SU-DHL-6 (cell line): ENCODE measurements around the gene MTHFD2.

Source experiments
- H2AFZ ChIP-seq: fragments of 200-600 bp; sonication (generic); 2 replicates; pipeline ENCODE4 v1.6.1; 2014; ENCODE audit warnings: low read depth, mild to moderate bottlenecking, moderate library complexity, mixed read lengths, antibody characterized with exemption, low read length; ENCODE audit not compliant: severe bottlenecking
- H3F3A ChIP-seq: fragments of 200-600 bp; shearing (Covaris generic); 2 replicates; pipeline ENCODE4 v1.6.0; 2016; ENCODE audit warnings: antibody characterized with exemption, mild to moderate bottlenecking; ENCODE audit not compliant: insufficient read depth
- H3K27ac ChIP-seq: fragments of 200-600 bp; sonication (generic); 2 replicates; pipeline ENCODE4 v1.5.1; 2016; ENCODE audit warnings: low read depth, mild to moderate bottlenecking, low read length, moderate library complexity, mixed read lengths
- H3K27me3 ChIP-seq: fragments of 200-600 bp; sonication (generic), shearing (Covaris generic); 2 replicates; pipeline ENCODE4 v1.6.0; 2014; ENCODE audit warnings: mild to moderate bottlenecking, low read length
- H3K36me3 ChIP-seq: fragments of 200-600 bp; sonication (generic); 2 replicates; pipeline ENCODE4 v1.6.1; 2014; ENCODE audit warnings: mild to moderate bottlenecking, low read length, mixed read lengths
- H3K4me2 ChIP-seq: fragments of 300-600, 200-600 bp; shearing (Covaris generic), sonication (generic); 2 replicates; pipeline ENCODE4 v1.6.0; 2014; ENCODE audit warnings: low read length, low read depth, mild to moderate bottlenecking; ENCODE audit not compliant: poor library complexity, severe bottlenecking
- H3K4me3 ChIP-seq: fragments of 200-600 bp; sonication (generic); 2 replicates; pipeline ENCODE4 v1.5.1; 2014; ENCODE audit warnings: antibody characterized with exemption, low read length, mild to moderate bottlenecking, mixed read lengths; ENCODE audit not compliant: insufficient read depth, poor library complexity, severe bottlenecking
- H3K79me2 ChIP-seq: fragments of 200-600 bp; sonication (generic); 2 replicates; pipeline ENCODE4 v1.6.1; 2014; ENCODE audit warnings: mild to moderate bottlenecking, low read length, moderate library complexity; ENCODE audit not compliant: insufficient read depth
- H3K9ac ChIP-seq: fragments of 200-600 bp; sonication (generic); 2 replicates; pipeline ENCODE4 v1.7.0; 2014; ENCODE audit warnings: mild to moderate bottlenecking, low read length
- H3K9me2 ChIP-seq: fragments of 200-600 bp; sonication (generic); replicated peaks from 2 replicates; pipeline ENCODE4 v1.6.1; 2014; ENCODE audit warnings: low read length; ENCODE audit not compliant: insufficient read depth
- H3K9me3 ChIP-seq: fragments of 200-600 bp; sonication (generic); 2 replicates; pipeline ENCODE4 v1.6.1; 2014; ENCODE audit warnings: low read length, mixed read lengths; ENCODE audit not compliant: insufficient read depth
- H4K20me1 ChIP-seq: fragments of 200-600 bp; sonication (generic); 2 replicates; pipeline ENCODE4 v1.6.1; 2014; ENCODE audit warnings: low read depth, mild to moderate bottlenecking, antibody characterized with exemption, low read length, moderate library complexity, mixed read lengths
- EZH2phosphoT487 ChIP-seq: fragments of 200-600 bp; sonication (generic), shearing (Covaris generic); conservative IDR thresholded peaks from 2 replicates; pipeline ENCODE4 v1.6.1; 2018; ENCODE audit warnings: mild to moderate bottlenecking, antibody characterized with exemption, low read length, moderate library complexity, mixed read lengths
- TF ChIP-seq, protein P1 (sequence below): fragments of 200-600 bp; sonication (generic); IDR thresholded peaks from one replicate; pipeline ENCODE4 v1.5.1; 2017; ENCODE audit warnings: antibody characterized with exemption, mild to moderate bottlenecking, low read length, moderate library complexity; ENCODE audit not compliant: insufficient read depth, poor library complexity, severe bottlenecking

The MTHFD2 gene

DNA sequence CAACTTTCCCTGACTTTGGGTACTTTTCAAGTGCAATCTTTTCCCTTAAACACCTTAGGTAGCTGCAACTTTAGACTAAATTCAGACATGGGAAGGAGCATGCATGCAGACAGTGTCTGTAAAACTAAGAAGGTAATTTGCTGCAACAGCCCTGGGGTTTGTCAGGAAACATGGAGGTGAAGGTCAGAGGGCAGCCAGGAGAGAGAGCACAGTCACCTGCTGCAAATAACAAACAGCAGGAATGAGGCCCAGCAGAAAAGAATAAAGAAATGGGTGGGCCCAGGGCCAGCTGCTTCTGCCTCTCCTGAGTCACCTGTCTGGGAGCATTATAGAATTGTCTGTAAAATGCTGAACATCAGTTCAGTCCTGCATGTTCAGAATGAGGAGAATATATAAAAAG, 35.2 kb downstream of the MTHFD2 start:
- TF ChIP-seq EZH2phosphoT487: no peak
- TF ChIP-seq, protein P1, sequence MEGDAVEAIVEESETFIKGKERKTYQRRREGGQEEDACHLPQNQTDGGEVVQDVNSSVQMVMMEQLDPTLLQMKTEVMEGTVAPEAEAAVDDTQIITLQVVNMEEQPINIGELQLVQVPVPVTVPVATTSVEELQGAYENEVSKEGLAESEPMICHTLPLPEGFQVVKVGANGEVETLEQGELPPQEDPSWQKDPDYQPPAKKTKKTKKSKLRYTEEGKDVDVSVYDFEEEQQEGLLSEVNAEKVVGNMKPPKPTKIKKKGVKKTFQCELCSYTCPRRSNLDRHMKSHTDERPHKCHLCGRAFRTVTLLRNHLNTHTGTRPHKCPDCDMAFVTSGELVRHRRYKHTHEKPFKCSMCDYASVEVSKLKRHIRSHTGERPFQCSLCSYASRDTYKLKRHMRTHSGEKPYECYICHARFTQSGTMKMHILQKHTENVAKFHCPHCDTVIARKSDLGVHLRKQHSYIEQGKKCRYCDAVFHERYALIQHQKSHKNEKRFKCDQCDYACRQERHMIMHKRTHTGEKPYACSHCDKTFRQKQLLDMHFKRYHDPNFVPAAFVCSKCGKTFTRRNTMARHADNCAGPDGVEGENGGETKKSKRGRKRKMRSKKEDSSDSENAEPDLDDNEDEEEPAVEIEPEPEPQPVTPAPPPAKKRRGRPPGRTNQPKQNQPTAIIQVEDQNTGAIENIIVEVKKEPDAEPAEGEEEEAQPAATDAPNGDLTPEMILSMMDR: no peak
- no peak overlapping the region for H3K27ac ChIP-seq
- H3K4me3 ChIP-seq: no peak overlapping the region
- H3K9me3 ChIP-seq: no peaks in the 10 kb centered on the region
- H3F3A ChIP-seq: no peaks in the 10 kb centered on the region
- H3K9ac ChIP-seq: no peak overlapping the region
- no peaks in the 10 kb centered on the region for H4K20me1 ChIP-seq
- no peak overlapping the region for H3K4me2 ChIP-seq
- H3K36me3 ChIP-seq: no peaks in the 10 kb centered on the region
- H2AFZ ChIP-seq: no peak overlapping the region
- no peaks in the 10 kb centered on the region for H3K79me2 ChIP-seq
- no peaks in the 10 kb centered on the region for H3K27me3 ChIP-seq
- no peaks in the 10 kb centered on the region for H3K9me2 ChIP-seq

DNA sequence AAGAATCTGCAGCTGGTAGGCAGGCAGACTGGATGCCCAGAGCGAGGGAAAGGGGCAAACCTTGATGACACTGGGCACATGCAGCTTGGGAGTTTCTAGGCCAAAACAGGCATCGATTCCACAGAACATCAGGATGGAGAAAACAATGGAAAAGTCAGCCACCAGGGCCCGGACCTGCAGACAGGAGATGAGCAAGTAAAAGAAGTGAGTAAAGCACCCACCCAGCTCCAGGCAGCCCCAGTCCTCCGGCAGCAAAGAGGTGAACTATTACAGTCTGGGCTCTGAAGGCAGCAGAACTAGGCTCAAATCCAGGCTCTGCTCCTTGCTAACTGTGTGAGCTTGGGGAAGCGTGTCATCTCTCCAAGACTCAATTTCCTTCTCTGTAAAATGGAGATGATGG, 36.6 kb downstream of the MTHFD2 start:
- H3K36me3 ChIP-seq: no peaks in the 10 kb centered on the region
- H3K9me2 ChIP-seq: no peaks in the 10 kb centered on the region
- H3K4me3 ChIP-seq: no peak overlapping the region
- H3F3A ChIP-seq: no peaks in the 10 kb centered on the region
- no peaks in the 10 kb centered on the region for H3K79me2 ChIP-seq
- no peak overlapping the region for H3K27ac ChIP-seq
- no peaks in the 10 kb centered on the region for H3K27me3 ChIP-seq
- no peak overlapping the region for H3K9ac ChIP-seq
- no peak overlapping the region for H2AFZ ChIP-seq
- no peaks in the 10 kb centered on the region for H3K9me3 ChIP-seq
- no peak for TF ChIP-seq EZH2phosphoT487
- TF ChIP-seq, protein P1: no peak
- H4K20me1 ChIP-seq: no peaks in the 10 kb centered on the region
- H3K4me2 ChIP-seq: no peak overlapping the region

DNA sequence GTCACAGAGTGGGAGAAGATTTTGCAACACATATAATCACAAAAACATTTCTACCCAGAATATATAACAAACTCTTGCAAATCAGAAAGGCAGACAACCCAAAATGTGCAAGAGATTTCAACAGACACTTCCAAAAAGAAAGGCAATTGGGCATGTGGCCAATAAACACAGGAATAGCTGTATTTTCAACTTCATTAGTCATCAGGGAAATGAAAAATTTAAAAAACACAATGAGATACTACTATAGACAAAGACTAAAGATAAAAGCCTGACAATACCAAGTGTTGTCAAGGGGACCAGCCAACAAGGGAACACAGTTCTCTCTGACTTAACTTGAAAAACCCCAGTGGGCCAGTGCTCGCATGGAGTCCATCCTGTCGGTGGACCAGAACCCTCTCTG, 40.5 kb downstream of the MTHFD2 start:
- H3K79me2 ChIP-seq: no peaks in the 10 kb centered on the region
- H3F3A ChIP-seq: no peaks in the 10 kb centered on the region
- H3K4me3 ChIP-seq: no peak overlapping the region
- no peak overlapping the region for H3K9ac ChIP-seq
- no peak overlapping the region for H3K4me2 ChIP-seq
- H4K20me1 ChIP-seq: no peaks in the 10 kb centered on the region
- H3K9me2 ChIP-seq: no peaks in the 10 kb centered on the region
- H3K27ac ChIP-seq: no peak overlapping the region
- no peaks in the 10 kb centered on the region for H3K27me3 ChIP-seq
- no peak for TF ChIP-seq EZH2phosphoT487
- no peaks in the 10 kb centered on the region for H3K9me3 ChIP-seq
- no peak overlapping the region for H2AFZ ChIP-seq
- no peaks in the 10 kb centered on the region for H3K36me3 ChIP-seq

DNA sequence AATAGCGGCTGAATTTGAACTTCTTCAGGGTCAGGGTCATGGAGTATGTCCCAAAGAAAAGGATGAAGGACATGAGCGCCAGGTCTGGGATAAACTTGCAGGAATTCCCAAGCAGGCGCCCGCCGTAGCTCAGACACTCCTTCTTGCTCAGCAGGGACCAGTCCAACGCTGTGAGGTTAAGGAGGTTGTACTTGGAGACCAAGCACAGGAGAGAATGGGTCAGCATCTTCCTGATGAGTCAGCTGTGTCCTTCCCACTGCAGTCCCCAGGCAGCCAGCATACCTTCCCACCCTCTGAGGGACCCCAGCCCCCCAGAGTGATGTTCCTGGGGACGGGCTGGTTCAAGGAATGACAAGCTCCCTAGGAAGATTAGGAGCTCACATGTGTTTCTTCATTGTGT, 40.9 kb downstream of the MTHFD2 start:
- Histone ChIP-seq H3K9me3 (no peaks in the 10 kb centered on the region), H3K36me3 (no peaks in the 10 kb centered on the region)

More for the DNA sequence above, 40.9 kb downstream of the MTHFD2 start:
- Histone ChIP-seq H3K9ac (no peak overlapping the region), H3K27me3 (no peaks in the 10 kb centered on the region), H3K4me3 (no peak overlapping the region), H3K27ac (no peak overlapping the region), H3K9me2 (no peaks in the 10 kb centered on the region), H4K20me1 (no peaks in the 10 kb centered on the region), H3K4me2 (no peak overlapping the region), H3K79me2 (no peaks in the 10 kb centered on the region), H2AFZ (no peak overlapping the region), H3F3A (no peaks in the 10 kb centered on the region)
- TF ChIP-seq EZH2phosphoT487: no peak
- TF ChIP-seq, protein P1: no peak
